NCI-H2081 treated with DMSO at 0.1 percent for 48 hours (cell line): ENCODE measurements around the gene DRC7.

Source experiments
- DNase-seq: peaks from one replicate; lab custom pipeline; 2025; lab: John Stamatoyannopoulos, UW

DRC7 gene, protein sequence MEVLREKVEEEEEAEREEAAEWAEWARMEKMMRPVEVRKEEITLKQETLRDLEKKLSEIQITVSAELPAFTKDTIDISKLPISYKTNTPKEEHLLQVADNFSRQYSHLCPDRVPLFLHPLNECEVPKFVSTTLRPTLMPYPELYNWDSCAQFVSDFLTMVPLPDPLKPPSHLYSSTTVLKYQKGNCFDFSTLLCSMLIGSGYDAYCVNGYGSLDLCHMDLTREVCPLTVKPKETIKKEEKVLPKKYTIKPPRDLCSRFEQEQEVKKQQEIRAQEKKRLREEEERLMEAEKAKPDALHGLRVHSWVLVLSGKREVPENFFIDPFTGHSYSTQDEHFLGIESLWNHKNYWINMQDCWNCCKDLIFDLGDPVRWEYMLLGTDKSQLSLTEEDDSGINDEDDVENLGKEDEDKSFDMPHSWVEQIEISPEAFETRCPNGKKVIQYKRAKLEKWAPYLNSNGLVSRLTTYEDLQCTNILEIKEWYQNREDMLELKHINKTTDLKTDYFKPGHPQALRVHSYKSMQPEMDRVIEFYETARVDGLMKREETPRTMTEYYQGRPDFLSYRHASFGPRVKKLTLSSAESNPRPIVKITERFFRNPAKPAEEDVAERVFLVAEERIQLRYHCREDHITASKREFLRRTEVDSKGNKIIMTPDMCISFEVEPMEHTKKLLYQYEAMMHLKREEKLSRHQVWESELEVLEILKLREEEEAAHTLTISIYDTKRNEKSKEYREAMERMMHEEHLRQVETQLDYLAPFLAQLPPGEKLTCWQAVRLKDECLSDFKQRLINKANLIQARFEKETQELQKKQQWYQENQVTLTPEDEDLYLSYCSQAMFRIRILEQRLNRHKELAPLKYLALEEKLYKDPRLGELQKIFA

DNA sequence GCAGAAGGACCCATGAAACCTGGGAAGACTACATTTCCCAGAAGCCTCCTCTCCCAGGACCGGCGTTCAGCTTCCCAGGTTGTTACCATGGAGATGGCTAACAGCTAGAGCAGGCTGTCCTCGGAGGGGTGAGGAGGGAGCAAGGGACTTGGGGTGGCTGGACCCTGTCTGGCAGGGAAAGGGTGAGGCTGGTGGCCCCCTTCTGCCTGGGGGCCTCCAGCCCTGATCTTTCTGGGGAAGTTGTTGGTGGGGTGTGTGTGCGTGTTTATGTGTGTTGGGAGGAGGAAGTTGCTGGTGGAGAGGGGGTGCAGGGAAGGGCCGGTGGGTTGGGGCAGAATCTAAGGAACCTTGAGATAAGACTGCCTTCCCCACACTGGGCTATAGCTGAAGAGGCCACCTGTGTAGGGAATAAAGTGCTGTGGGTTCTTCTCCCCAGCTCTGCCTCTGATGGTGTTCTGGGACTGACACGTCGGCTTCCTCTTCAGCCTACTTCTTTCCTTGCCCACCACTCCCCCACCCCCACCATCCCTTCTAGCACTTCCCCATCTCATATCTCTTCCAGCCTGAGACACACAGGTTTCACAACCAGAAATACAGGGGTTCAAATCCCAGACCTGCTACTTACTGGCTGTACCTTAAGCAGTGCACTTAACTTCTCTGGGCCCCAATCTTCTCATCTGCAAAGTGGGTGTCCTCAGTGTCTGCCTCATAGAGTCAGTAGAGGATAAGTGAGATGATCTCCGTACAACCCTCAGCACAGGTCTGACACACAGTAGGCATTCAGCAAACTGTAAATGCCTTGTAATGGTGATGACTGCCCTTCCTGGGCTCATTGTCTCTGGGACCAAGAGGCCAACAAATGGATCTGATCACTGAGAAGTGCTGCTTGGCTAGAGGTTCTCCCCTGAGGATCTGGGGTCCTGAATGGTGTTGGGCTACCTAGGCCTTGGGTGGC, at the start of gene DRC7:
TSS of gene DRC7 (plus strand) at position 82 of the 955 bp plus-strand sequence. CDS start 3,144 bp downstream, outside the sequence.
- no peak for DNase-seq

DNA sequence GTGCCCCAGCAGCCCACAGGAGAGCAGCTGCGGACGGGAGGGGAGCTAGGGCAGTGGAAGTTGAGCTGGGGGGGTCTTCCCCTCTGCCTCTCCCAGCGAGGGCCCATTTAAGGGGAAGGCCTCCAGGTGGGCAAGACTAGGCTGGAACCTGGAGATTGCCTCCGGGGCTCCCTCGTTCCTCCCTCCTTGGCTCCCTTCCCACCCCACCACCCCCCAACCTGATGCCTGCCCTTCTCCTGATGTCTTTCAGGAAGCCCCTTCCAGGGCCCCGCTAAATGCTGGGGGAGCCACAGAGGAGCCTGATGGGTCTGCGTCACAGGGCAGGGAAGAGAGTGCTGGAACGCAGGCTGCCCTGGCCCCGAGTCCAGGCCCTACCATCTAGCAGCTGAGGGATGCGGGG, 49.4 kb upstream of the DRC7 start:
- DNase-seq: no peak

- DNase-seq: no peak
These were observed 48.8 kb upstream of the DRC7 start for GRCh38 chr16:57645691-57646387.

DNA sequence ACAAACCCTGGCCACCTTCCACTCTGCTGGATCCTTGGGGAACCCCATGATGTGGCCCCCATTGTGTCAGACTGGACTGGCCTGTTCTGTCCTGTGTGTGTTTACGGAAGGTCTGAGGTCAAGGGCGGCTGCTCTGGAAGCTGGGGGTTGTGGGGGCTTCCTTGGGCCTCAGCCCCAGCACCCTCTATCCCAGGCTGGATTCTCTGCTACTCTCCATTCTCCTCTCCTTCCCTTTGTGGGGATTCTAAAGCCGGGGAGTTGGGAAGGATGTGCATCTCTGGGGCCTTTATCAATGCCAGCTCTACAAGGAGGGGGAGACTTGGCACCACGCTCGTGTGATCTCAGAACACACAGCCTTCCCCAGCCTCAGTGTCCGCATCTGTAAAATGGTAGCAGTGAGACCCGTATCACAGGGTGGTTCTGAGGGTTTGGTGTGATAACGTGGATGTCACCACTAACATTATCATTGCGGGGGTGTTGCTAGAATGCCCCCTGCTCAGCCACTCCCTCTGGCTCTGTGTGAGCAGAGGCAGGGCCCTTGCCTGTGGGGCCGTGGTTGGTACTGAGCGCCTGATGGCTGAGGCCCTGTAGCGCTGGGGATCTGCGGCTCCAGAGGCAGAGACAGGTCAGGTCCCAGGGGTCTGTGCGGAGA, 48.1 kb upstream of the DRC7 start:
- no peak for DNase-seq

DNA sequence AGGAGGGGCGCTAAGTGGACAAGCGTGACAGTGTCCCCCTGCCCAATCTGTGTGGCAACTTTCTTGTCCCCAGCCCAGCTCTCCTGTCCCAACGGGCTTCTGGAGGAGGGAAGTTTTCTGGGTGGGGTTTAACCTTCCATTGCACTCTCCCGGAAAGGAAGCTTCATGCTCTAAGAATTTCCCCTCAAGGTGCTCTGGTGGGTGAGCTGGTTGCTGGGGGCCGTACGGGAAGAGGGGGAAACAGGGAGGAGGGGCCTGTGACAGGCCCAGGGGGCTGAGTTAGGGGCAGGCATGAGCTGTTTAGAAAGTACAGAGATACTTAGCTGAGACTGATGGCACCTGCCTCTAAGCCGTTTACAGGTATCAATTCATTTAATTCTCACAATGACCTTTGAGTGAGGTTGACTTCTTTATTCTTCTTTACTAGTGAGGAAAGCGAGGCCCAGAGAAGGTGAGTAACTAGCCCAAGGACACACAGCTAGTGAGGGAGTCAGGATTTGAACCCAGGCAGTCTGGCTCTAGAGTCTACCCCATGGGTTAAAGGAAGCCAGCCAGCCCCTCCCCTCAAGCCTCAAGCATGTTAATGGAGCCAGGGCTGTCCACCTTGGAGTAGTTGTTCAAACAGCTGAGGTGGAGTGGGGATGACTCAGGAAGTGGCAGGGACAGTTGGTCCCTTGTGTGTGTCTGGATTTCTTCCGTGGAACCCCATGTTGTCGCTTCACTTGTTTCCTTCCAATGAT, 47.3 kb upstream of the DRC7 start:
- DNase-seq: no peak

DNA sequence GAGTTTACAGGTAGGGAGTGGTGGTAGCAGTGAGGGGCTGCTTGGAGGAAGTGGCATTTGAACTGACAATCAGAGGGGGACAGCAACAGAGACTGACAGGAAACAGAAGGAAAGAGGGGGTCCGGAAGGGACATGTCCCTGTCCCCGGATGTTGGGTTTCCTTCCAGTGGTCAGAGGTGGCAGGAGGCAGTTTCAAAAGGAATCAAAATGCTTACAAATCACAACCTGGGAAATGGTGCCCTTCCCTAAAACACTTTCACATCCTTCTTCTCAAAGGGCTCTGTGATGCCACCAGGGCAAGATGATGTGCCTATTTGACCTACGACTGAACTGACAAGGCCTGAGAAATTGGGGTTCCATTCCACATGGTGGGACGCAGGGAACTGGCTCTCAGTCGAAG, 46.5 kb upstream of the DRC7 start:
- no peak for DNase-seq

GRCh38 chr16:57648581-57649442, 45.8 kb upstream of the DRC7 start:
- peak; percentile 5 for DNase-seq

GRCh38 chr16:57649443-57649751, 45.2 kb upstream of the DRC7 start:
- no peak for DNase-seq

DNA sequence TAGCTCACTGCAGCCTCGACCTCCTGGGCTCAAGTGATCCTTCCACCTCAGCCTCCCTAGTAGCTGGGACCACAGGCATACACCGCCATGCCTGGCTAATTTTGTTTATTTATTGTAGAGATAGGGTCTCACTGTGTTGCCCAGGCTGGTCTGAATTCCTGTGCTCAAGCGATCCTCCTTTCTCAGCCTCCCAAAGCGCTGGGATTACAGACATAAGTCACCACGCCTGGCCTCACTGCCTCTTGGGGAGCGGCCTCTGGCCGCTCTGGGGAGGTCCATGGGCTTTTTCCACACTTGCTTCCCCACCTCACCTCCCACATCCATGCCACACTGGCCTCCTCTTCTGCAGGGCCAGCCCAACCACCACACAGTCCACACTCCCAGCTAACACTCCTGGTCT, 44.8 kb upstream of the DRC7 start:
- no peak for DNase-seq

GRCh38 chr16:57651344-57652333, 43.0 kb upstream of the DRC7 start:
- no peak for DNase-seq

DNA sequence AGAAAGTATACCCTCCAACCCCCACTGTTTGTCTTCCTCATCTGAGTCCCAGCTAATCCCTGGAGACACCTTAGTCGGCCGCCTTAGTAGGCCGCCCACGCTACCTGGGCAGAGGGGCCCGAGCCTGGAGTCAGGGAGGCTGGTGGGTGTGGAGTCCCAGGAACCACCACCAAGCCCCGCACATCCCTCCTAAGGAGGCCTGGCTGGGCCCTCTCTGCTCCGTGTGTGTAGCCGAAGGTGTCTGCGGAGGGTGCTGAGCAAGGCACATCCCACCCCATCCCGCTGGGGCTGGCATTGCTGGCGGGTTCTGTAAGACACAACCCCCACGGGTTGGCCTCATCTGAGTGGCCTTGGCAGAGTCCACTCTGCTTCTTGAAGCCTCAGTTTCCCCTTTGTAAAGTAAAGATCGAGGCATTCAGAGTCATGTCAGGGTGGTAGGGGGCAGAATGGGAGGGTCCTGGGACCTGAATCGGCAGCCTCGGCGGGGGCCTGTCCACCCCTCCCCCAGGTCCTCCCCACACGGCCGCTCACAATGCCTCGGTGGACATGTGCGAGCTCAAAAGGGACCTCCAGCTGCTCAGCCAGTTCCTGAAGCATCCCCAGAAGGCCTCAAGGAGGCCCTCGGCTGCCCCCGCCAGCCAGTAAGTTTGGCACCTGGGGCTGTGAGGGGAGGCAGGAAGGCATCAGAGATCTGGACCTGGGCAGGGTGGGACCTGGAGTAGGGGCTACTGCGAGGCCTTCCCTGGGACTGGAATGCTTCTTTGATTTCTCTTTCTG, 41.7 kb upstream of the DRC7 start:
- no peak for DNase-seq

DNA sequence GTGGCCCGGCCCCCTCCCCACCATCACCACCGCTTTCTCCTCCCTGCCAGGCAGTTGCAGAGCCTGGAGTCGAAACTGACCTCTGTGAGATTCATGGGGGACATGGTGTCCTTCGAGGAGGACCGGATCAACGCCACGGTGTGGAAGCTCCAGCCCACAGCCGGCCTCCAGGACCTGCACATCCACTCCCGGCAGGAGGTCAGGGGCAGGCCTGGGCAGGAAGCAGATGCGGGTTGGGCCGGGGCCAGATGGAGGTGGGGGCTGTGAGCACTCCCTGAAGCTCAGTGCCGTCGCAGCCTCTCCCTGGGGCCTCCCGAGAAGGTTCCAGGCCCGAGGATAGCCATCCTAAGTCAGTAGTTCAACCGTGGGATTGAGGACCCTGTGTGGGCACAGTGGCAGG, 40.7 kb upstream of the DRC7 start:
- DNase-seq: no peak

GRCh38 chr16:57656342-57656955, 38.2 kb upstream of the DRC7 start:
- no peak for DNase-seq

DNA sequence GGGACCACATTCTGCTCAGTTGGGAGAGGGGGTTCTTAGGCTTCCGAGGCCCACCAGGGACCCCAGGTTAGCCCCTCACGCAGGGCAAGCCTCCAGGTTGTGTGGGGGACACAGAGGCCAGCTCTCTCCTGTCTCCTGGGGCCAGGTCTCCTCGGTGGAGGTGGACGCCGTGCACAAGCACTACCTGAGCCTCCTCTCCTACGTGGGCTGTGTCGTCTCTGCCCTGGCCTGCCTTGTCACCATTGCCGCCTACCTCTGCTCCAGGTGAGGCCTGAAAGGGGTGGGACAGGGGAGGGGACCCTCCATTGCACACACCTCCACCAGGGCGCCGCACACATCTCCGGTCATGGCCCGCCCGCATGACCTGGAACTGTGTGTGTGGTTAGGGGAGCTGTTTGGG, 37.4 kb upstream of the DRC7 start:
- no peak for DNase-seq

DNA sequence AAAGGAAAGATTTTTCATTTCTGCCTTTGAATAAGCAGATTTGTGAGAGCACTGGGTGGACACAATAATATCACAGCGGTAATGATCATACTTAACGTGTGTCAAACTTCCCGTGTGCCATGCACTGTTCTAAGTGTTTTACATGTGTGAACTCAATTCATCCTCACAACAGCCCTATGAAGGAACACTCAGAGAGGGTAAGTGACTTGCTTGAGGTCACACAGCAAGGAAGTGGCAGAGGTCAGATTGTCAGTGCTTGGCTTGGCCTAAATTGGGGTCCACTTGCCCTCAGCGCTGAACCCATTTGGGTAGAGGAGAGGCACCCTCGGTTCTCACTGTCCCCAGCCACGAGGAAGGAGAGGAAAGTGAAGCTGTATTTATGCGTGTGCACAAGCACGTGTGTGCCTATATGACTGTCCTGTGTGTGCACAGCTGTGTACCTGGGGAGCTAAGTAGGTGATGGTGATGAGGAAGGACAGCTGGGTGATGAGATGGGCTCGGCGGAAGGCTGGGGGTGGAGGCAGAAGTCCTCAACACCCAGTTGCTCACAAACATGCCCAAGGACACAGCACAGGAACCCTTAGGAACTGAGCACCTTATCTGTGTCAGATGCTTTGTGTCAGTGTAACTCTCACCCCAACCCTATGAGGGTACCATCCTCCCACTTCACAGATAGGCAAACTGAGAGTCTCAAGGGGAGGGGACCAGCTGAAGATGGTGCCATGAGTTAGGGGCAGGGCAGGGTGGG, 36.3 kb upstream of the DRC7 start:
- DNase-seq: no peak
